Mesenchymal stem cell (in vitro differentiated cells and primary cell): Measurements from ENCODE around the gene MTCL1.

Experiments used
- DNase-seq: peaks from one replicate; pipeline ENCODE4 v3.0.0-alpha.2; 2013
- H2AFZ ChIP-seq: one replicate; pipeline ENCODE4 v1.6.1; 2013; ENCODE audit warnings: low read depth, mild to moderate bottlenecking, control low read depth, inconsistent platforms, low read length, moderate library complexity
- H2AK5ac ChIP-seq: 2 replicates; pipeline ENCODE4 v1.6.1; 2013; ENCODE audit warnings: low read length, moderate library complexity, mild to moderate bottlenecking, inconsistent platforms; ENCODE audit not compliant: severe bottlenecking
- H2BK120ac ChIP-seq: one replicate; pipeline ENCODE4 v1.6.1; 2013; ENCODE audit warnings: low read depth, mild to moderate bottlenecking, inconsistent platforms, low read length, moderate library complexity
- H2BK12ac ChIP-seq, 2 experiments: one replicate each; pipeline ENCODE4 v1.6.1; 2013; ENCODE audit warnings: inconsistent platforms in 2 of 2, low read length in 2 of 2, mild to moderate bottlenecking in 2 of 2, moderate library complexity in 2 of 2, control low read depth in 1 of 2
- H2BK15ac ChIP-seq: one replicate; pipeline ENCODE4 v1.6.1; 2013; ENCODE audit warnings: mild to moderate bottlenecking, low read depth, inconsistent platforms; ENCODE audit not compliant: poor library complexity, severe bottlenecking
- H2BK5ac ChIP-seq: 2 replicates; pipeline ENCODE4 v1.6.1; 2013; ENCODE audit warnings: low read depth, mild to moderate bottlenecking, low read length, control low read depth, inconsistent platforms; ENCODE audit not compliant: poor library complexity, severe bottlenecking
- H3K14ac ChIP-seq, 2 experiments: one replicate each; pipeline ENCODE4 v1.6.1; 2013; ENCODE audit warnings: inconsistent platforms in 2 of 2, low read length in 2 of 2, control low read depth in 1 of 2, mild to moderate bottlenecking in 1 of 2, moderate library complexity in 1 of 2
- H3K18ac ChIP-seq, 2 experiments: one replicate each; pipeline ENCODE4 v1.6.1; 2013; ENCODE audit warnings: inconsistent platforms in 2 of 2, low read length in 2 of 2, control low read depth in 1 of 2, low read depth in 1 of 2, mild to moderate bottlenecking in 1 of 2
- H3K23ac ChIP-seq, 2 experiments: one replicate each; pipeline ENCODE4 v1.6.1; 2013; ENCODE audit warnings: inconsistent platforms in 2 of 2, low read length in 2 of 2, mild to moderate bottlenecking in 2 of 2, moderate library complexity in 2 of 2, control low read depth in 1 of 2
- H3K27ac ChIP-seq: 2 replicates; pipeline ENCODE4 v1.5.1; 2013; ENCODE audit warnings: mild to moderate bottlenecking, moderate library complexity, low read length, control low read depth, inconsistent platforms; ENCODE audit not compliant: poor library complexity, severe bottlenecking
- H3K27me3 ChIP-seq, 2 experiments: 2 replicates each; pipeline versions ENCODE4 v1.6.1 to v1.7.0; 2013; ENCODE audit warnings: low read length in 2 of 2, mild to moderate bottlenecking in 2 of 2, moderate library complexity in 2 of 2, control low read depth in 1 of 2, inconsistent platforms in 1 of 2; ENCODE audit not compliant: control insufficient read depth in 1 of 2, insufficient read depth in 1 of 2
- H3K36me3 ChIP-seq, 2 experiments: 2 replicates each; pipeline versions ENCODE4 v1.6.1 to v1.7.0; 2013; ENCODE audit warnings: low read length in 2 of 2, control low read depth in 1 of 2, inconsistent platforms in 1 of 2, low read depth in 1 of 2, mild to moderate bottlenecking in 1 of 2; ENCODE audit not compliant: insufficient read depth in 2 of 2, control insufficient read depth in 1 of 2
- H3K4ac ChIP-seq, 2 experiments: one replicate each; pipeline ENCODE4 v1.6.1; 2013; ENCODE audit warnings: inconsistent platforms in 2 of 2, low read length in 2 of 2, mild to moderate bottlenecking in 2 of 2, moderate library complexity in 2 of 2, control low read depth in 1 of 2, low read depth in 1 of 2
- H3K4me1 ChIP-seq: 2 replicates; pipeline ENCODE4 v1.6.1; 2013; ENCODE audit warnings: low read depth, low read length, control low read depth; ENCODE audit not compliant: control insufficient read depth, insufficient read depth
- H3K4me2 ChIP-seq: 2 replicates; pipeline ENCODE4 v1.6.1; 2013; ENCODE audit warnings: low read length, mild to moderate bottlenecking, inconsistent platforms; ENCODE audit not compliant: poor library complexity, severe bottlenecking
- H3K4me3 ChIP-seq, 2 experiments: 2 replicates each; pipeline versions ENCODE4 v1.5.1 to v1.7.0; 2013; ENCODE audit warnings: low read length in 2 of 2, mild to moderate bottlenecking in 2 of 2, control low read depth in 1 of 2, low read depth in 1 of 2; ENCODE audit not compliant: insufficient read depth in 1 of 2
- H3K79me1 ChIP-seq: replicated peaks from 2 replicates; pipeline ENCODE4 v1.6.1; 2013; ENCODE audit warnings: mild to moderate bottlenecking, control low read depth, low read length, inconsistent platforms; ENCODE audit not compliant: poor library complexity, severe bottlenecking
- H3K9ac ChIP-seq: 2 replicates; pipeline ENCODE4 v1.7.0; 2013; ENCODE audit warnings: mild to moderate bottlenecking, low read length, moderate library complexity
- H3K9me3 ChIP-seq: 2 replicates; pipeline ENCODE4 v1.7.0; 2013; ENCODE audit warnings: mild to moderate bottlenecking, low read length; ENCODE audit not compliant: control insufficient read depth
- H4K8ac ChIP-seq: one replicate; pipeline ENCODE4 v1.6.1; 2013; ENCODE audit warnings: inconsistent platforms, mild to moderate bottlenecking, low read length, moderate library complexity
- H4K91ac ChIP-seq: one replicate; pipeline ENCODE4 v1.6.1; 2013; ENCODE audit warnings: mild to moderate bottlenecking, low read length, inconsistent platforms
- WGBS: methylation state at CpG from one replicate; pipeline ENCODE4 v1.1.7; 2013; ENCODE audit warnings: mixed read lengths; 5-methylcytosine and 5-hydroxymethylcytosine counted together

MTCL1 gene

DNA sequence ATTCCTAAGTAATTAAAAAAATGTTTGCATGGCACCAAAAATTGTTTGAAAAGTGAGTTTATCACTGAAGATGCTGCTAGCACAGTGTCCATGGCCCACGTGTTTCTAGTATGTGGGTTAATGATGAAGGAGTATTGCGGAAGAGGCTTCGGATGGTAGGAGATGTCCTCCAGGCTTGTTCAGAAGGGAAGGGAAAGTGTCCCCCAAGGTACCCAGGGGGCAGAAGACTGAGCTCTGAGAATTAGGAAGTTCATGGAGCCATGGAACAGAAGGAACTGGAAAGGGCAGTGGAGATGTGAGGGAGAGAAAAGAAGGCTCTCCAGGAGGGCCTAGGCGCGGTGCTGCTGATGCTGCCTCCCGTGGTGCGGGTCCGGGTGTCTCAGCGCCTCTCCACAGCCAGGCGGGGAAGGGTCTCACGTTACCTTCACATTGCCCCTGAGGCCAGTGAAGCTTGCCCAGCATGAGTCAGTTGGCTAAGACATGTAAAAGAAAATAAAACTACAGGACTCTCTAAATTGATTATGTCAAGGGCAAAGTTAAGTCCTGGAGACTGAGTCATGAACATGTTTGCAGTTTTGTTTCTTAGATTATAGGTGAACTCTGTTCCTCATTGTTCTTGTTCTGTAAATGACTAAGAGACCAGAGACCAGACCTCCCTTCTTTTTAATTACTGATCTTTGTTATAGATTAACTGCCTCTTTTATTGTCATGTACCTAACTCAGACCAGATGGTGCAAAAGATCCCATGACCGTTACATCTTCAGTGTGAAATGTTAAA, 89.0 kb downstream of the MTCL1 start:
- Histone ChIP-seq H4K8ac (no peak overlapping the region), H2BK12ac (peak overlapping the region; percentile 59 to 78), H3K4ac (peak overlapping the region in 1 of 2 experiments; percentile 76), H3K4me1 (peaks cover 42% of the 10 kb centered on the region), H3K18ac (no peak overlapping the region), H3K79me1 (peaks cover 4% of the 10 kb centered on the region), H3K14ac (no peak overlapping the region), H3K36me3 (peaks cover 24 to 87% of the 10 kb centered on the region in 2 experiments), H3K23ac (peak overlapping the region in 1 of 2 experiments; percentile 53), H3K4me2 (no peak overlapping the region), H3K27ac (peak overlapping the region; percentile 98), H2BK120ac (no peak overlapping the region), H3K27me3 (no peaks in the 10 kb centered on the region), H2BK5ac (peak overlapping the region; percentile 91), H2AK5ac (peak overlapping the region; percentile 84), H2AFZ (no peak overlapping the region), H3K4me3 (no peak overlapping the region), H3K9ac (peak overlapping the region; percentile 60), H2BK15ac (no peak overlapping the region), H4K91ac (no peak overlapping the region), H3K9me3 (no peaks in the 10 kb centered on the region)
- DNase-seq = no peak
- 89% methylated on average over 12 of the region's 12 CpGs for WGBS

DNA sequence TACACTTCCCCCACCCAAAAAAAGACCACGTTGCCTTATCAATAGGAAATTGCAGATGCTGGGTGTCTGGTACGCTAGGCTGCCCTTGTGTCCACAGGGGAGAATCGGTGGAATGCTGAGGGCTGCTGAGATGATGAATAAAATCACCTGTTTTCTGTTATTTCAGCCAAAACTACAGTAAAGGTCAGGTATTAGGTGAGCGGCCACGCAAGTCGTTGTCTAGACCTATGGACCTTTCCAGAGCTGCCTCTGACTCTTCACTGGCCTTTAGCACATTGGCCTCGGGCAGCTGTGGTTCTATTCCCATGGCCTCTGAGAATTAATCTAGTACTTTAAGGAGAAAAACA, 89.6 kb downstream of the MTCL1 start:
- Histone ChIP-seq H2BK120ac (no peak overlapping the region), H2BK5ac (peak overlapping the region; percentile 92), H3K14ac (no peak overlapping the region), H3K27me3 (no peaks in the 10 kb centered on the region), H3K4ac (peak overlapping the region in 1 of 2 experiments; percentile 30), H3K4me2 (no peak overlapping the region), H3K18ac (no peak overlapping the region), H3K27ac (peak overlapping the region; percentile 98), H3K9me3 (no peaks in the 10 kb centered on the region), H3K4me1 (peaks cover 44% of the 10 kb centered on the region), H2AK5ac (peak overlapping the region; percentile 95), H2AFZ (no peak overlapping the region), H3K23ac (peak overlapping the region in 1 of 2 experiments; percentile 53), H4K91ac (no peak overlapping the region), H2BK15ac (no peak overlapping the region), H3K4me3 (no peak overlapping the region), H3K36me3 (peaks cover 24 to 87% of the 10 kb centered on the region in 2 experiments), H3K79me1 (peaks cover 2% of the 10 kb centered on the region), H2BK12ac (peak overlapping the region; percentile 15 to 59), H4K8ac (no peak overlapping the region), H3K9ac (peak overlapping the region; percentile 60)
- WGBS = 85% methylated on average over 6 of the region's 7 CpGs
- DNase-seq = no peak

DNA sequence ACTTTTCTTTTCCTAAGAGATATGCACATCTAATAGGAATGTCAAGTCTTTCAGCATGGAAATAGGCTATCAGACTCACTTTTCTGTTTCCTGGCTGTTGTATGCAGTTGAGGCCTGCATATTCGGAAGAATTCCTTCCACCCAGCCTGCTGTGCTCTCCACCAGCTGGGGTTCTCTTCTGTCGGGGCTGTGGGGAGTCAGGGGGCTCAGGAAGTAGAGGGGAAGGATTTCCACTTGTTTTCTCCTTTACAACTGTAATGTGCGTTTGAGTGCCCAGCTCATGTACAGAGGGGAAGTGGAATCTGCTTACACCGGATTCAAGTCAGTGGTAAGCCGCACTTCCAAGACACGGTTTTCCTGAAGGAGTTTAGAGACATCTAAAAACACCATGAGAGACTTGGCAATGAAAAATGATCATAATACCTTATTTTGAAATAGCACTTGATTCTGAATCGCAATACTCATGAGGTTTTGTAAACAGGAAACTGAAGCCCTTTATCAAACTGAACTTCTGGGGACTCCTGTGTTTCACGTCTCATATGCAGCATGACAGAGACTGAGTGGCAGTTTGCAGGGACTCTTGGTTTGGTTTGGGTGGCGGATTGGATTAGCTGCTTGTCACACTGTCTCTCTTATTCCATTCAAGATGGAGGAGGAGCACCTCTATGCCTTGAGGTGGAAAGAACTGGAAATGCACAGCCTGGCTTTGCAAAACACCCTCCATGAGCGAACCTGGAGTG, 90.4 kb downstream of the MTCL1 start:
- Histone ChIP-seq H2BK12ac (peak overlapping the region; percentile 18 to 35), H2BK5ac (peak overlapping the region; percentile 93), H3K14ac (peak overlapping the region in 1 of 2 experiments; percentile 26), H2BK120ac (no peak overlapping the region), H3K4me3 (no peak overlapping the region), H2BK15ac (no peak overlapping the region), H3K4me1 (peaks cover 44% of the 10 kb centered on the region), H3K36me3 (peaks cover 22 to 89% of the 10 kb centered on the region in 2 experiments), H2AFZ (no peak overlapping the region), H4K91ac (peak overlapping the region; percentile 31), H3K79me1 (peaks cover 2% of the 10 kb centered on the region), H3K4ac (peak overlapping the region in 1 of 2 experiments; percentile 41), H3K9me3 (no peaks in the 10 kb centered on the region), H3K23ac (no peak overlapping the region), H3K18ac (peak overlapping the region in 1 of 2 experiments; percentile 68), H2AK5ac (peak overlapping the region; percentile 99), H3K27ac (peak overlapping the region; percentile 98), H3K27me3 (no peaks in the 10 kb centered on the region), H3K9ac (peak overlapping the region; percentile 60), H3K4me2 (no peak overlapping the region), H4K8ac (no peak overlapping the region)
- no peak for DNase-seq
- WGBS = 84% methylated on average over 9 of the region's 10 CpGs

DNA sequence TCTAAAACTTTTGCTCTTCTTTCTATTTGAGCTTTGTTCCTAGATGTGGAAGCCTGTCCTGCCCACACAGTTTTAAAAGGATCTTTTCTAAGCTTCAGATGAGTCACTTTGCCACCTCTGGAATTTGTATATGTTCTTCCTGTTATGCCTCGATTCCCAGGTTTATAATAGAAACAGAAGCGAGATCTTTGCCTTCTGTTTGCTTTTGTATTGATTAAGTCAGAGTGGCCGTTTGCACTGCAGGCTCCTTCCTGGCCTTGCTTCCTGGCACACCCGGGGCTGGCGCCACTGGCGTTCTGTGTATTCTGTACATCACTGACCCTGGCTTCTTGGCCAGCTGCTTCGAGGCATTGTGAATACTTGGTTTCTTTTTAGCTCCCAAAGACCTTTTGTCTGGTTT, 91.8 kb downstream of the MTCL1 start:
- Histone ChIP-seq H4K8ac (no peak overlapping the region), H2BK15ac (no peak overlapping the region), H3K4me1 (peaks cover 50% of the 10 kb centered on the region), H3K36me3 (peaks cover 16 to 89% of the 10 kb centered on the region in 2 experiments), H3K79me1 (peaks cover 2% of the 10 kb centered on the region), H3K9me3 (no peaks in the 10 kb centered on the region), H3K27ac (peak overlapping the region; percentile 98), H3K4me3 (no peak overlapping the region), H2BK120ac (no peak overlapping the region), H3K4ac (no peak overlapping the region), H3K9ac (no peak overlapping the region), H3K14ac (no peak overlapping the region), H2AFZ (no peak overlapping the region), H3K18ac (no peak overlapping the region), H3K4me2 (no peak overlapping the region), H4K91ac (no peak overlapping the region), H2BK5ac (no peak overlapping the region), H2BK12ac (no peak overlapping the region), H2AK5ac (peak overlapping the region; percentile 89), H3K27me3 (no peaks in the 10 kb centered on the region), H3K23ac (no peak overlapping the region)
- DNase-seq = peak; percentile 52
- 16% methylated on average over 7 of the region's 7 CpGs for WGBS
